ENCODE measurements around the gene NFATC2IP.
A peak's percentile ranks its signal among the peaks of the same experiment; 100 is the strongest.
"Not testable (repeated sequence)": the region's sequence is repeated elsewhere in the genome, so short reads cannot be mapped to it uniquely, and the experiment has no call there.

Gene NFATC2IP

GRCh38 chr16:28975158-28975599 is 24.4 kb downstream of the NFATC2IP start:
- no peak for DNase-seq

- no peak for DNase-seq
Observed at GRCh38 chr16:28977703-28978662, 27.2 kb downstream of the NFATC2IP start.

- DNase-seq, result not testable (repeated sequence)
Observed at GRCh38 chr16:28980330-28980729, 29.6 kb downstream of the NFATC2IP start.

- DNase-seq, result no peak
Observed at GRCh38 chr16:28980929-28981328, 30.2 kb downstream of the NFATC2IP start.

- no peak for DNase-seq
Observed at GRCh38 chr16:28981517-28981916, 30.8 kb downstream of the NFATC2IP start.

- DNase-seq, result no peak
Observed at GRCh38 chr16:28982418-28982817, 31.7 kb downstream of the NFATC2IP start.

- no peak for DNase-seq
Observed at GRCh38 chr16:28982949-28983348, 32.2 kb downstream of the NFATC2IP start.

GRCh38 chr16:28983644-28984043 is 32.9 kb downstream of the NFATC2IP start:
- no peak for DNase-seq

- no peak for DNase-seq
Observed at GRCh38 chr16:28984091-28984490, 33.4 kb downstream of the NFATC2IP start.

- DNase-seq, result peak; percentile 70
Observed at GRCh38 chr16:28984619-28985135, 33.9 kb downstream of the NFATC2IP start, which contains the start of gene LAT. LAT (plus strand) TSS chr16:28985052; CDS start chr16:28985418, 366 bp downstream.

GRCh38 chr16:28985211-28986041 is 34.7 kb downstream of the NFATC2IP start:
- DNase-seq, result no peak

GRCh38 chr16:28986046-28986445 is 35.3 kb downstream of the NFATC2IP start:
- no peak for DNase-seq

GRCh38 chr16:28986492-28986891 is 35.8 kb downstream of the NFATC2IP start:
- DNase-seq, result no peak

GRCh38 chr16:28987170-28987853 is 36.6 kb downstream of the NFATC2IP start:
- no peak for DNase-seq

GRCh38 chr16:28989363-28989762 is 38.6 kb downstream of the NFATC2IP start:
- no peak for DNase-seq

GRCh38 chr16:28990375-28991040 is 39.8 kb downstream of the NFATC2IP start:
- DNase-seq, result peak; percentile 66

- DNase-seq, result no peak
Observed at GRCh38 chr16:28991687-28992086, 41.0 kb downstream of the NFATC2IP start.

GRCh38 chr16:28992496-28992895 is 41.8 kb downstream of the NFATC2IP start:
- no peak for DNase-seq

- no peak for DNase-seq
Observed at GRCh38 chr16:28998837-28999236, 48.1 kb downstream of the NFATC2IP start.

- DNase-seq, result no peak
Observed at GRCh38 chr16:28999577-28999976, 48.8 kb downstream of the NFATC2IP start.

GRCh38 chr16:29000019-29000418 is 49.3 kb downstream of the NFATC2IP start:
- no peak for DNase-seq
